Measurements from ENCODE around the gene MEF2C. TPM values are rescaled to one million over a fixed set of nuclear protein-coding genes. Genes with fewer than 3 reads are reported as not detected.

Gene MEF2C
- total and polyA plus RNA-seq, 7 experiments from 2014 or later: 0.07 to 40.0 (median 2.2) TPM

GRCh38 chr5:88834131-88834462, 48.9 kb downstream of the MEF2C start:
- H3K4me1 Mint-ChIP-seq: peaks cover 4 to 25% (median 17%) of the 10 kb centered on the region in 7 donors
- no peak overlapping the region for H3K27ac Mint-ChIP-seq
- no peaks in the 10 kb centered on the region for H3K36me3 ChIP-seq (ENCODE audit: control insufficient read depth in 2 of 3, insufficient read depth in 3 of 3, low read length in 3 of 3)
- no peak for DNase-seq
- no peak for ATAC-seq
- H3K9me3 Mint-ChIP-seq: peaks cover 0 to 6% (median 0%) of the 10 kb centered on the region in 11 donors
- H3K27ac ChIP-seq (ENCODE audit: low read depth, low read length): no peak overlapping the region
- no peaks in the 10 kb centered on the region for H3K27me3 ChIP-seq (ENCODE audit: control insufficient read depth in 2 of 2, insufficient read depth in 2 of 2, low read length in 2 of 2)
- H3K27me3 Mint-ChIP-seq: peaks cover 0 to 7% (median 3%) of the 10 kb centered on the region in 5 donors
- CTCF ChIA-PET: no interaction called here
- H3K36me3 Mint-ChIP-seq: no peaks in the 10 kb centered on the region
- intact Hi-C loops (cut with micrococcal nuclease): no loop called here
- H3K4me3 Mint-ChIP-seq: no peak overlapping the region
- no peak overlapping the region for H3K4me3 ChIP-seq (ENCODE audit: low read length)
- H3K4me1 ChIP-seq (ENCODE audit: control insufficient read depth in 2 of 2, insufficient read depth in 2 of 2, low read length in 2 of 2): no peaks in the 10 kb centered on the region
- POLR2A ChIA-PET: no interaction called here
- H3K9me3 ChIP-seq (ENCODE audit: control insufficient read depth in 2 of 3, low read length in 3 of 3): no peaks in the 10 kb centered on the region

- peaks cover 7 to 31% (median 22%) of the 10 kb centered on the region in 7 donors for H3K4me1 Mint-ChIP-seq
- DNase-seq (peak in 8 of 9 donors; percentile 16 to 62 (median 48)), ATAC-seq (peak; percentile 80)
- H3K36me3 ChIP-seq (ENCODE audit: control insufficient read depth in 2 of 3, insufficient read depth in 3 of 3, low read length in 3 of 3): no peaks in the 10 kb centered on the region
- H3K27ac Mint-ChIP-seq: peak overlapping the region in 2 of 9 donors; percentile 28 to 44
- H3K9me3 Mint-ChIP-seq: peaks cover 0 to 6% (median 0%) of the 10 kb centered on the region in 11 donors
- CTCF ChIA-PET: no interaction called here
- no peaks in the 10 kb centered on the region for H3K36me3 Mint-ChIP-seq
- intact Hi-C loops (cut with micrococcal nuclease): no loop called here
- no peak overlapping the region for H3K27ac ChIP-seq (ENCODE audit: low read depth, low read length)
- H3K4me3 ChIP-seq (ENCODE audit: low read length): no peak overlapping the region
- H3K4me1 ChIP-seq (ENCODE audit: control insufficient read depth in 2 of 2, insufficient read depth in 2 of 2, low read length in 2 of 2): no peaks in the 10 kb centered on the region
- H3K9me3 ChIP-seq (ENCODE audit: control insufficient read depth in 2 of 3, low read length in 3 of 3): no peaks in the 10 kb centered on the region
- peak overlapping the region in 7 of 10 donors; percentile 7 to 66 (median 48) for H3K4me3 Mint-ChIP-seq
- no peaks in the 10 kb centered on the region for H3K27me3 ChIP-seq (ENCODE audit: control insufficient read depth in 2 of 2, insufficient read depth in 2 of 2, low read length in 2 of 2)
- POLR2A ChIA-PET: no interaction called here
- peaks cover 0 to 5% (median 3%) of the 10 kb centered on the region in 5 donors for H3K27me3 Mint-ChIP-seq
These were observed 49.4 kb downstream of the MEF2C start for GRCh38 chr5:88833371-88834130.

GRCh38 chr5:88831816-88832215, 51.2 kb downstream of the MEF2C start:
- no peak for DNase-seq
- ATAC-seq: no peak
- peaks cover 13 to 48% (median 40%) of the 10 kb centered on the region in 7 donors for H3K4me1 Mint-ChIP-seq
- no peak overlapping the region for H3K4me3 ChIP-seq (ENCODE audit: low read length)
- H3K4me3 Mint-ChIP-seq: no peak overlapping the region
- H3K36me3 ChIP-seq (ENCODE audit: control insufficient read depth in 2 of 3, insufficient read depth in 3 of 3, low read length in 3 of 3): no peaks in the 10 kb centered on the region
- H3K4me1 ChIP-seq (ENCODE audit: control insufficient read depth in 2 of 2, insufficient read depth in 2 of 2, low read length in 2 of 2): peaks cover 0 to 5% of the 10 kb centered on the region in 2 donors
- no peaks in the 10 kb centered on the region for H3K36me3 Mint-ChIP-seq
- no peak overlapping the region for H3K27ac ChIP-seq (ENCODE audit: low read depth, low read length)
- ChIA-PET CTCF (no interaction called here), POLR2A (no interaction called here)
- H3K27me3 Mint-ChIP-seq: peaks cover 0 to 4% (median 3%) of the 10 kb centered on the region in 5 donors
- intact Hi-C loops (cut with micrococcal nuclease): no loop called here
- no peaks in the 10 kb centered on the region for H3K9me3 ChIP-seq (ENCODE audit: control insufficient read depth in 2 of 3, low read length in 3 of 3)
- no peak overlapping the region for H3K27ac Mint-ChIP-seq
- no peaks in the 10 kb centered on the region for H3K27me3 ChIP-seq (ENCODE audit: control insufficient read depth in 2 of 2, insufficient read depth in 2 of 2, low read length in 2 of 2)
- peaks cover 0 to 6% (median 0%) of the 10 kb centered on the region in 11 donors for H3K9me3 Mint-ChIP-seq

GRCh38 chr5:88830567-88830966, 52.4 kb downstream of the MEF2C start:
- no peaks in the 10 kb centered on the region for H3K9me3 ChIP-seq (ENCODE audit: control insufficient read depth in 2 of 3, low read length in 3 of 3)
- DNase-seq (peak in 1 of 9 donors; percentile 19), ATAC-seq (no peak)
- H3K27me3 ChIP-seq (ENCODE audit: control insufficient read depth in 2 of 2, insufficient read depth in 2 of 2, low read length in 2 of 2): no peaks in the 10 kb centered on the region
- CTCF ChIA-PET: no interaction called here
- POLR2A ChIA-PET: no interaction called here
- H3K36me3 Mint-ChIP-seq: no peaks in the 10 kb centered on the region
- H3K4me3 Mint-ChIP-seq: no peak overlapping the region
- no peak overlapping the region for H3K27ac Mint-ChIP-seq
- no peak overlapping the region for H3K4me3 ChIP-seq (ENCODE audit: low read length)
- intact Hi-C loops (cut with micrococcal nuclease): no loop called here
- peaks cover 14 to 60% (median 45%) of the 10 kb centered on the region in 7 donors for H3K4me1 Mint-ChIP-seq
- no peak overlapping the region for H3K27ac ChIP-seq (ENCODE audit: low read depth, low read length)
- H3K27me3 Mint-ChIP-seq: peaks cover 0 to 6% (median 3%) of the 10 kb centered on the region in 5 donors
- H3K4me1 ChIP-seq (ENCODE audit: control insufficient read depth in 2 of 2, insufficient read depth in 2 of 2, low read length in 2 of 2): peaks cover 0 to 5% of the 10 kb centered on the region in 2 donors
- no peaks in the 10 kb centered on the region for H3K36me3 ChIP-seq (ENCODE audit: control insufficient read depth in 2 of 3, insufficient read depth in 3 of 3, low read length in 3 of 3)
- H3K9me3 Mint-ChIP-seq: peaks cover 0 to 4% (median 0%) of the 10 kb centered on the region in 11 donors

GRCh38 chr5:88829775-88830174, 53.2 kb downstream of the MEF2C start:
- Histone ChIP-seq H3K4me3 (ENCODE audit: low read length) (no peak overlapping the region), H3K27ac (ENCODE audit: low read depth, low read length) (no peak overlapping the region), H3K36me3 (ENCODE audit: control insufficient read depth in 2 of 3, insufficient read depth in 3 of 3, low read length in 3 of 3) (no peaks in the 10 kb centered on the region), H3K4me1 (ENCODE audit: control insufficient read depth in 2 of 2, insufficient read depth in 2 of 2, low read length in 2 of 2) (peaks cover 0 to 5% of the 10 kb centered on the region in 2 donors), H3K27me3 (ENCODE audit: control insufficient read depth in 2 of 2, insufficient read depth in 2 of 2, low read length in 2 of 2) (no peaks in the 10 kb centered on the region), H3K9me3 (ENCODE audit: control insufficient read depth in 2 of 3, low read length in 3 of 3) (no peaks in the 10 kb centered on the region)
- Mint-ChIP-seq H3K27me3 (peaks cover 0 to 6% (median 3%) of the 10 kb centered on the region in 5 donors), H3K27ac (no peak overlapping the region), H3K4me3 (no peak overlapping the region), H3K9me3 (peaks cover 0 to 4% (median 0%) of the 10 kb centered on the region in 11 donors), H3K36me3 (no peaks in the 10 kb centered on the region), H3K4me1 (peaks cover 14 to 61% (median 45%) of the 10 kb centered on the region in 7 donors)
- POLR2A ChIA-PET: no interaction called here
- ATAC-seq (no peak), DNase-seq (no peak)
- CTCF ChIA-PET: no interaction called here
- intact Hi-C loops (cut with micrococcal nuclease): loop anchor here in 1 of 2 donors (5.0 kb wide), 1 partner anchor 53 kb away; the partner anchor contains the start of gene MEF2C

GRCh38 chr5:88829054-88829453, 53.9 kb downstream of the MEF2C start:
- H3K4me1 Mint-ChIP-seq: peaks cover 14 to 59% (median 44%) of the 10 kb centered on the region in 7 donors
- H3K27ac Mint-ChIP-seq: peak overlapping the region in 1 of 9 donors; percentile 0
- no peak overlapping the region for H3K27ac ChIP-seq (ENCODE audit: low read depth, low read length)
- ATAC-seq (peak; percentile 44), DNase-seq (no peak)
- peaks cover 0 to 5% of the 10 kb centered on the region in 2 donors for H3K4me1 ChIP-seq (ENCODE audit: control insufficient read depth in 2 of 2, insufficient read depth in 2 of 2, low read length in 2 of 2)
- peaks cover 0 to 6% (median 3%) of the 10 kb centered on the region in 5 donors for H3K27me3 Mint-ChIP-seq
- intact Hi-C loops (cut with micrococcal nuclease): loop anchor here in 1 of 2 donors (5.0 kb wide), 1 partner anchor 53 kb away; the partner anchor contains the start of gene MEF2C
- peak overlapping the region in 4 of 10 donors; percentile 9 to 21 (median 14) for H3K4me3 Mint-ChIP-seq
- no peak overlapping the region for H3K4me3 ChIP-seq (ENCODE audit: low read length)
- no peaks in the 10 kb centered on the region for H3K9me3 ChIP-seq (ENCODE audit: control insufficient read depth in 2 of 3, low read length in 3 of 3)
- ChIA-PET POLR2A (no interaction called here), CTCF (no interaction called here)
- no peaks in the 10 kb centered on the region for H3K36me3 ChIP-seq (ENCODE audit: control insufficient read depth in 2 of 3, insufficient read depth in 3 of 3, low read length in 3 of 3)
- peaks cover 0 to 1% (median 0%) of the 10 kb centered on the region in 11 donors for H3K9me3 Mint-ChIP-seq
- H3K36me3 Mint-ChIP-seq: no peaks in the 10 kb centered on the region
- H3K27me3 ChIP-seq (ENCODE audit: control insufficient read depth in 2 of 2, insufficient read depth in 2 of 2, low read length in 2 of 2): no peaks in the 10 kb centered on the region
